Epithelial cell of esophagus (primary cell): ENCODE data around the gene TFB1M.
A peak's percentile ranks its signal among the peaks of the same experiment; 100 is the strongest.
"Not testable (repeated sequence)": the region's sequence is repeated elsewhere in the genome, so short reads cannot be mapped to it uniquely, and the experiment has no call there.

Experiments used
- DNase-seq: peaks from one replicate; pipeline ENCODE4 v3.0.0; 2010; ENCODE audit warnings: low read depth
- H3K4me3 ChIP-seq: 2 replicates; pipeline ENCODE4 v1.5.1; 2011; ENCODE audit warnings: mild to moderate bottlenecking, low read length, control low read depth
- TF ChIP-seq, protein P1 (sequence below): IDR thresholded peaks from 2 replicates; pipeline ENCODE4 v1.5.1; 2011; ENCODE audit warnings: low read depth, mild to moderate bottlenecking, low read length, control low read depth, inconsistent platforms; ENCODE audit not compliant: insufficient read depth; ENCODE audit errors: missing control alignments

Gene TFB1M

GRCh38 chr6:155270561-155271091 is 43.7 kb downstream of the TFB1M start:
- TF ChIP-seq, protein P1, sequence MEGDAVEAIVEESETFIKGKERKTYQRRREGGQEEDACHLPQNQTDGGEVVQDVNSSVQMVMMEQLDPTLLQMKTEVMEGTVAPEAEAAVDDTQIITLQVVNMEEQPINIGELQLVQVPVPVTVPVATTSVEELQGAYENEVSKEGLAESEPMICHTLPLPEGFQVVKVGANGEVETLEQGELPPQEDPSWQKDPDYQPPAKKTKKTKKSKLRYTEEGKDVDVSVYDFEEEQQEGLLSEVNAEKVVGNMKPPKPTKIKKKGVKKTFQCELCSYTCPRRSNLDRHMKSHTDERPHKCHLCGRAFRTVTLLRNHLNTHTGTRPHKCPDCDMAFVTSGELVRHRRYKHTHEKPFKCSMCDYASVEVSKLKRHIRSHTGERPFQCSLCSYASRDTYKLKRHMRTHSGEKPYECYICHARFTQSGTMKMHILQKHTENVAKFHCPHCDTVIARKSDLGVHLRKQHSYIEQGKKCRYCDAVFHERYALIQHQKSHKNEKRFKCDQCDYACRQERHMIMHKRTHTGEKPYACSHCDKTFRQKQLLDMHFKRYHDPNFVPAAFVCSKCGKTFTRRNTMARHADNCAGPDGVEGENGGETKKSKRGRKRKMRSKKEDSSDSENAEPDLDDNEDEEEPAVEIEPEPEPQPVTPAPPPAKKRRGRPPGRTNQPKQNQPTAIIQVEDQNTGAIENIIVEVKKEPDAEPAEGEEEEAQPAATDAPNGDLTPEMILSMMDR: no peak
- H3K4me3 ChIP-seq: no peak overlapping the region
- no peak for DNase-seq

- TF ChIP-seq, protein P1: no peak
- H3K4me3 ChIP-seq: no peak overlapping the region
Measured at GRCh38 chr6:155269765-155270164, 44.5 kb downstream of the TFB1M start.

GRCh38 chr6:155268088-155268867 is 46.0 kb downstream of the TFB1M start:
- TF ChIP-seq, protein P1: peak; percentile 60
- H3K4me3 ChIP-seq: not testable (repeated sequence)
- DNase-seq: peak; percentile 37

More at GRCh38 chr6:155269765-155270164, 44.5 kb downstream of the TFB1M start:
- DNase-seq: no peak

DNA sequence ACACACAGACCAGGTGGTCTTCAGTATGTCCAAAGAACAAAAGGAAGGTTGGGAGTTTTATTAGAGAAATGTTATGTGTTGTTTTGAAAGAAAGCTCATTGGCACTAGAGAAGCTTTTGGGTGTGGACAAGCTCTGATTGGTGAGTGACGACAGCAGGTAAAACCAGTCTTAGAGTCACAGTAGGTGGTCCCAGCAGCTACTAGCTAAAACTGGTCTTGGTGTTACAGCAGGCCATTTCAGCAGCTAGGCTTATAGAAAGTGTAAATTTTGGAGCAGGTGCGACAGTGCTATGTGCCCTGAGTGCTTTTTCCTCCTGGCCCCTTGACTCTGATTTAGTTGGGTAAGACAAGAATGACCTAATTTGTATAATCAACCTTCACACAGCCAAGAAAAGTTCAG is 46.9 kb downstream of the TFB1M start:
- H3K4me3 ChIP-seq: no peak overlapping the region
- TF ChIP-seq, protein P1: no peak
- peak; percentile 51 for DNase-seq

DNA sequence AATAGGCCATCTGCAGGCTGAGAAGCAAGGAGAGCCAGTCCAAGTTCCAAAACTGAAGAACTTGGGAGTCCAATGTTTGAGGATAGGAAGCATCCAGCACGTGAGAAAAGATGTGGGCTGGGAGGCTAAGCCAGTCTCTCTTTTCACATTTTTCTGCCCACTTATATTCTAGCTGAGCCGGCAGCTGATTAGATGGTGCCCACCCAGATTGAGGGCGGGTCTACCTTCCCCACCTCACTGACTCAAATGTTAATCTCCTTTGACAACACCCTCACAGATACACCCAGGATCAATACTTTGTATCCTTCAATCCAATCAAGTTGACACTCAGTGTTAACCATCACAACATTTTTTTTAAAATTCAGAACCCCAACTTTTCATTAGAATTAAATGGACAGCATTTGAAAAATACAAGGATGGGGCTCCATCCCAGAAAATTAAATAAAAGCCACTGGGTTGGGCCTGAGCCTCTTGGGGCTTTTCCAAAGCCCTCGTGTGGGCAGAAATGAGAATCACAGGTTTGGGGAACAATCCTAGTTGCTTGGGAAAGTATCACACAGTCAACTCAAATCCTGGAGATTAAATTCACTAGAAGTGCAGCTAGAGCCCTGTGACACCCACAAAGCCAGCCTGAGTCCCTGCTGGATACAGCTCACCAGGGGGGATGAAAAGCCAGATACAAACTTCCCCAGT is 48.3 kb downstream of the TFB1M start:
- DNase-seq: no peak
- TF ChIP-seq, protein P1: no peak

DNA sequence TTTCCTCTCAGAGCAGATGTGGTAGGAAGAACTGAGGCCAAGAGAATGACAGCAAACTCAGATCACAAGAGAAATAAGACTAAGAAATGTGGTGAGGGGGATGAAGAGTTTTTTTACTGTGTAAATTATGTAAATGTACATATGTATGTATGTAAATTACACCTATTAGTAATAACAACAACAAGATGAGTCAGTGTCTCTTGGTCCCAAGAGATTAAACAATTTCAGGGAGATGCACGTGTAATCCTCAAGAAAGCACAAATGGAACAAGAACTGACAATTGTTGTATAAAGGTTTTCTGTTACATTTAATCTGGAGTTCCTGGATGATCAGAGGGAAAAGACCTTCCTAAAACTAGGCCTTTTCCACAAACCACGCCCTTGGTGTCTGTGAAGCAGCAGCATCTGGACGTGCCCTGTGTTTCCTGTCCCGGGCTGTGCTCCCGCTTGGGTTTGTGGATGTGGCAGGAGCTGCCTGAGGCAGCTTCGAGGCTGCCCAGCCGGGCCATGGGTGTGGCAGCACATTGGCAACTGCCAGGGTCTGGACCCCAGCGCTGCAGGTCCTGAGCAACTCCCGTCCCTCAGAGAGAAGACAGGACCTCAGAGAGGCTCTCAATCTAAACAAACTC is 49.5 kb downstream of the TFB1M start:
- TF ChIP-seq, protein P1: no peak
- DNase-seq: peak; percentile 34
- no peak overlapping the region for H3K4me3 ChIP-seq

More for the DNA sequence above, 48.3 kb downstream of the TFB1M start:
- no peak overlapping the region for H3K4me3 ChIP-seq
